WTC11 (cell line): ENCODE data around the gene RARS2. TPM values are rescaled to one million over a fixed set of nuclear protein-coding genes. Genes with fewer than 3 reads are reported as not detected.

Experiments
- ATAC-seq: fragments of 200-7000 bp; cut with Tn5 transposase; 2 replicates; pipeline ENCODE4 v1.10.0; 2021; ENCODE audit warnings: mild to moderate bottlenecking, moderate library complexity
- CTCF ChIA-PET: fragments of 300-600 bp; sonication (Branson Sonifier 250); formaldehyde crosslinking; loops from one replicate; lab custom pipeline; 2021; ENCODE audit warnings: antibody characterized with exemption; lab: Charles Lee
- POLR2A ChIA-PET: fragments of 350-600 bp; sonication (Branson Sonifier 250); formaldehyde crosslinking; loops from one replicate; lab custom pipeline; 2021; ENCODE audit warnings: antibody characterized with exemption; lab: Charles Lee
- DNase-seq: peaks from one replicate; pipeline ENCODE4 v3.0.0; 2021; ENCODE audit warnings: low spot score
- H3K27ac Mint-ChIP-seq: 2 replicates; pipeline ENCODE4 v1.8.0; 2021; ENCODE audit warnings: mixed read lengths
- H3K27me3 Mint-ChIP-seq: 2 replicates; pipeline ENCODE4 v1.8.0; 2021; ENCODE audit warnings: low read depth, mild to moderate bottlenecking, moderate library complexity, mixed read lengths
- H3K36me3 Mint-ChIP-seq: 2 replicates; pipeline ENCODE4 v1.8.0; 2021; ENCODE audit warnings: mixed read lengths
- H3K4me1 Mint-ChIP-seq: 2 replicates; pipeline ENCODE4 v1.8.0; 2022; ENCODE audit warnings: mixed read lengths
- H3K4me3 Mint-ChIP-seq: 2 replicates; pipeline ENCODE4 v1.8.0; 2021; ENCODE audit warnings: mild to moderate bottlenecking, moderate library complexity, mixed read lengths
- H3K9me3 Mint-ChIP-seq: 2 replicates; pipeline ENCODE4 v1.8.0; 2021; ENCODE audit warnings: mixed read lengths
- CBFB ChIP-seq: sonication (generic); formaldehyde crosslinking; IDR thresholded peaks from 2 replicates; pipeline ENCODE4 v1.8.1; 2022; ENCODE audit warnings: mild to moderate bottlenecking, low read depth, missing genetic modification reagents
- CREB1 ChIP-seq: sonication (generic); formaldehyde crosslinking; IDR thresholded peaks from 2 replicates; pipeline ENCODE4 v1.8.0; 2023; ENCODE audit warnings: mild to moderate bottlenecking, missing genetic modification reagents
- ESRRA ChIP-seq: sonication (generic); formaldehyde crosslinking; IDR thresholded peaks from 2 replicates; pipeline ENCODE4 v1.8.1; 2022; ENCODE audit warnings: mild to moderate bottlenecking, missing genetic modification reagents, borderline replicate concordance
- JAZF1 ChIP-seq: fragments of 250-450 bp; sonication (Bioruptor Pico); IDR thresholded peaks from 2 replicates; pipeline ENCODE4 v1.9.0; 2021; ENCODE audit warnings: moderate library complexity, mild to moderate bottlenecking, inconsistent platforms
- KAT7 ChIP-seq: sonication (generic); formaldehyde crosslinking; IDR thresholded peaks from 2 replicates; pipeline ENCODE4 v1.8.1; 2023; ENCODE audit warnings: missing genetic modification reagents, mild to moderate bottlenecking, borderline replicate concordance
- NR1H2 ChIP-seq: sonication (generic); formaldehyde crosslinking; IDR thresholded peaks from 2 replicates; pipeline ENCODE4 v1.9.0; 2021; ENCODE audit warnings: mild to moderate bottlenecking, moderate library complexity, missing genetic modification reagents
- OVOL2 ChIP-seq: fragments of 250-450 bp; sonication (Bioruptor Pico); IDR thresholded peaks from 2 replicates; pipeline ENCODE4 v1.9.0; 2021; ENCODE audit warnings: mild to moderate bottlenecking, borderline replicate concordance
- PRRX2 ChIP-seq: fragments of 250-450 bp; sonication (Bioruptor Pico); IDR thresholded peaks from 2 replicates; pipeline ENCODE4 v1.8.0; 2021; ENCODE audit warnings: mild to moderate bottlenecking
- SMAD4 ChIP-seq: sonication (generic); formaldehyde crosslinking; IDR thresholded peaks from 2 replicates; pipeline ENCODE4 v1.8.0; 2022; ENCODE audit warnings: mild to moderate bottlenecking, missing genetic modification reagents
- SP1 ChIP-seq: sonication (generic); formaldehyde crosslinking; conservative IDR thresholded peaks from 2 replicates; pipeline ENCODE4 v1.8.1; 2022; ENCODE audit warnings: missing genetic modification reagents
- TCF7 ChIP-seq: sonication (generic); formaldehyde crosslinking; IDR thresholded peaks from 2 replicates; pipeline ENCODE4 v1.8.0; 2022; ENCODE audit warnings: mild to moderate bottlenecking, low read depth, missing genetic modification reagents, moderate library complexity
- TEAD1 ChIP-seq: sonication (generic); formaldehyde crosslinking; IDR thresholded peaks from 2 replicates; pipeline ENCODE4 v1.8.0; 2022; ENCODE audit warnings: mild to moderate bottlenecking, missing genetic modification reagents
- ZNF138 ChIP-seq: sonication (generic); formaldehyde crosslinking; conservative IDR thresholded peaks from 2 replicates; pipeline ENCODE4 v1.8.1; 2022; ENCODE audit warnings: mild to moderate bottlenecking, moderate library complexity, missing genetic modification reagents
- ZNF219 ChIP-seq: sonication (generic); formaldehyde crosslinking; IDR thresholded peaks from 2 replicates; pipeline ENCODE4 v1.8.0; 2023; ENCODE audit warnings: missing genetic modification reagents, mild to moderate bottlenecking, borderline replicate concordance
- ZNF263 ChIP-seq: sonication (generic); formaldehyde crosslinking; IDR thresholded peaks from 2 replicates; pipeline ENCODE4 v1.8.1; 2022; ENCODE audit warnings: low read depth, mild to moderate bottlenecking, moderate library complexity, missing genetic modification reagents
- ZNF317 ChIP-seq: sonication (generic); formaldehyde crosslinking; IDR thresholded peaks from 2 replicates; pipeline ENCODE4 v1.8.1; 2023; ENCODE audit warnings: low read depth, mild to moderate bottlenecking, moderate library complexity, missing genetic modification reagents, borderline replicate concordance
- ZNF396 ChIP-seq: fragments of 250-450 bp; sonication (Bioruptor Pico); IDR thresholded peaks from 2 replicates; pipeline ENCODE4 v1.8.0; 2021; ENCODE audit warnings: mild to moderate bottlenecking, moderate library complexity, borderline replicate concordance
- ZNF416 ChIP-seq: fragments of 250-450 bp; sonication (Bioruptor Pico); IDR thresholded peaks from 2 replicates; pipeline ENCODE4 v1.9.0; 2021; ENCODE audit warnings: mild to moderate bottlenecking, inconsistent platforms
- ZNF671 ChIP-seq: fragments of 250-450 bp; sonication (Bioruptor Pico); IDR thresholded peaks from 2 replicates; pipeline ENCODE4 v1.8.0; 2021; ENCODE audit warnings: mild to moderate bottlenecking
- total RNA-seq: library from RNA; stranded (reverse); gene quantifications from 3 replicates; pipeline ENCODE4 v1.2.3, GENCODE V29; 2021
- TF ChIP-seq, protein P1 (sequence below): sonication (generic); formaldehyde crosslinking; IDR thresholded peaks from 2 replicates; pipeline ENCODE4 v1.8.1; 2022; ENCODE audit warnings: mild to moderate bottlenecking, missing genetic modification reagents, moderate library complexity, borderline replicate concordance
- TF ChIP-seq, protein P2 (sequence below): fragments of 250-450 bp; sonication (Bioruptor Pico); IDR thresholded peaks from 2 replicates; pipeline ENCODE4 v1.9.0; 2021; ENCODE audit warnings: mild to moderate bottlenecking
- TF ChIP-seq, protein P3 (sequence below): sonication (generic); formaldehyde crosslinking; IDR thresholded peaks from 2 replicates; pipeline ENCODE4 v1.8.0; 2023; ENCODE audit warnings: missing genetic modification reagents, mild to moderate bottlenecking, borderline replicate concordance
- TF ChIP-seq, protein P4 (sequence below): sonication (generic); formaldehyde crosslinking; IDR thresholded peaks from 2 replicates; pipeline ENCODE4 v1.8.1; 2023; ENCODE audit warnings: mild to moderate bottlenecking, missing genetic modification reagents, moderate library complexity
- TF ChIP-seq, protein P5 (sequence below): sonication (generic); formaldehyde crosslinking; IDR thresholded peaks from 2 replicates; pipeline ENCODE4 v1.8.0; 2022; ENCODE audit warnings: missing genetic modification reagents

RARS2 gene
- total RNA-seq, 1 experiment from 2014 or later, result 32.9 TPM

DNA sequence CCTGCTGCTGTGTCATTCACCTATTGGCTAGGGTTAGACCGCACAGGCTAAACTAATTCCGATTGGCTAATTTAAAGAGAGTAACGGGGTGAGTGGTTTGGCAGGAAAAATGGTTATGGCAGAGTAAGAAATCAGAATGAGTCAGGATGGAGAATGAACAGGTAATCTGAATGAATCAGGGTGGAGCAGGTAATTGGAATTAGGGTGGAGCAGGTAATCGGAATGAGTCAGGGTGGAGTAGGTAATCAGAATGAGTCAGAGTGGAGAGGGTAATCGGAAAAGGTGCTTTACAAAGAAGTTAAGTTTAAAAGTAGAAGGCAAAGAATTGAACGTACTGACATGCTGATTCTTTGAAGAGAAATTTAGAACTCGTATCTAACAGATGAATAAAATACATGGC lies 105.3 kb downstream of the RARS2 start:
- Mint-ChIP-seq H3K9me3 (peaks cover 5% of the 10 kb centered on the region), H3K27ac (peak overlapping the region; percentile 8; the same call in 1 of the 2 replicates), H3K36me3 (peaks cover 3% of the 10 kb centered on the region; the same call in 1 of the 2 replicates), H3K27me3 (no peaks in the 10 kb centered on the region), H3K4me3 (no peak overlapping the region), H3K4me1 (peaks cover 24% of the 10 kb centered on the region)
- ChIA-PET POLR2A (interaction anchor here (0.6 kb wide), 1 partner anchor 10 kb away, joined by 3 read pairs; no protein-coding TSS in a partner anchor), CTCF (interaction anchor here (1.0 kb wide), 7 partner anchors 12 to 419 kb away, joined by 3 to 6 read pairs (median 4); no protein-coding TSS in a partner anchor)
- no peak for TF ChIP-seq CREB1 (CRISPR knock-in tag)
- no peak for TF ChIP-seq NR1H2
- no peak for TF ChIP-seq KAT7
- no peak for TF ChIP-seq CBFB (CRISPR knock-in tag)
- TF ChIP-seq ZNF671 (CRISPR knock-in tag), result no peak
- TF ChIP-seq, protein P1, sequence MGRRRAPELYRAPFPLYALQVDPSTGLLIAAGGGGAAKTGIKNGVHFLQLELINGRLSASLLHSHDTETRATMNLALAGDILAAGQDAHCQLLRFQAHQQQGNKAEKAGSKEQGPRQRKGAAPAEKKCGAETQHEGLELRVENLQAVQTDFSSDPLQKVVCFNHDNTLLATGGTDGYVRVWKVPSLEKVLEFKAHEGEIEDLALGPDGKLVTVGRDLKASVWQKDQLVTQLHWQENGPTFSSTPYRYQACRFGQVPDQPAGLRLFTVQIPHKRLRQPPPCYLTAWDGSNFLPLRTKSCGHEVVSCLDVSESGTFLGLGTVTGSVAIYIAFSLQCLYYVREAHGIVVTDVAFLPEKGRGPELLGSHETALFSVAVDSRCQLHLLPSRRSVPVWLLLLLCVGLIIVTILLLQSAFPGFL (CRISPR knock-in tag), result no peak
- TF ChIP-seq, protein P2, sequence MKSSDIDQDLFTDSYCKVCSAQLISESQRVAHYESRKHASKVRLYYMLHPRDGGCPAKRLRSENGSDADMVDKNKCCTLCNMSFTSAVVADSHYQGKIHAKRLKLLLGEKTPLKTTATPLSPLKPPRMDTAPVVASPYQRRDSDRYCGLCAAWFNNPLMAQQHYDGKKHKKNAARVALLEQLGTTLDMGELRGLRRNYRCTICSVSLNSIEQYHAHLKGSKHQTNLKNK, result no peak
- TF ChIP-seq, protein P3, sequence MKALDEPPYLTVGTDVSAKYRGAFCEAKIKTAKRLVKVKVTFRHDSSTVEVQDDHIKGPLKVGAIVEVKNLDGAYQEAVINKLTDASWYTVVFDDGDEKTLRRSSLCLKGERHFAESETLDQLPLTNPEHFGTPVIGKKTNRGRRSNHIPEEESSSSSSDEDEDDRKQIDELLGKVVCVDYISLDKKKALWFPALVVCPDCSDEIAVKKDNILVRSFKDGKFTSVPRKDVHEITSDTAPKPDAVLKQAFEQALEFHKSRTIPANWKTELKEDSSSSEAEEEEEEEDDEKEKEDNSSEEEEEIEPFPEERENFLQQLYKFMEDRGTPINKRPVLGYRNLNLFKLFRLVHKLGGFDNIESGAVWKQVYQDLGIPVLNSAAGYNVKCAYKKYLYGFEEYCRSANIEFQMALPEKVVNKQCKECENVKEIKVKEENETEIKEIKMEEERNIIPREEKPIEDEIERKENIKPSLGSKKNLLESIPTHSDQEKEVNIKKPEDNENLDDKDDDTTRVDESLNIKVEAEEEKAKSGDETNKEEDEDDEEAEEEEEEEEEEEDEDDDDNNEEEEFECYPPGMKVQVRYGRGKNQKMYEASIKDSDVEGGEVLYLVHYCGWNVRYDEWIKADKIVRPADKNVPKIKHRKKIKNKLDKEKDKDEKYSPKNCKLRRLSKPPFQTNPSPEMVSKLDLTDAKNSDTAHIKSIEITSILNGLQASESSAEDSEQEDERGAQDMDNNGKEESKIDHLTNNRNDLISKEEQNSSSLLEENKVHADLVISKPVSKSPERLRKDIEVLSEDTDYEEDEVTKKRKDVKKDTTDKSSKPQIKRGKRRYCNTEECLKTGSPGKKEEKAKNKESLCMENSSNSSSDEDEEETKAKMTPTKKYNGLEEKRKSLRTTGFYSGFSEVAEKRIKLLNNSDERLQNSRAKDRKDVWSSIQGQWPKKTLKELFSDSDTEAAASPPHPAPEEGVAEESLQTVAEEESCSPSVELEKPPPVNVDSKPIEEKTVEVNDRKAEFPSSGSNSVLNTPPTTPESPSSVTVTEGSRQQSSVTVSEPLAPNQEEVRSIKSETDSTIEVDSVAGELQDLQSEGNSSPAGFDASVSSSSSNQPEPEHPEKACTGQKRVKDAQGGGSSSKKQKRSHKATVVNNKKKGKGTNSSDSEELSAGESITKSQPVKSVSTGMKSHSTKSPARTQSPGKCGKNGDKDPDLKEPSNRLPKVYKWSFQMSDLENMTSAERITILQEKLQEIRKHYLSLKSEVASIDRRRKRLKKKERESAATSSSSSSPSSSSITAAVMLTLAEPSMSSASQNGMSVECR (CRISPR knock-in tag), result no peak
- no peak for TF ChIP-seq PRRX2 (CRISPR knock-in tag)
- no peak for TF ChIP-seq OVOL2 (CRISPR knock-in tag)
- no peak for TF ChIP-seq TEAD1
- TF ChIP-seq TCF7 (CRISPR knock-in tag), result no peak
- DNase-seq (no peak), ATAC-seq (no peak)

DNA sequence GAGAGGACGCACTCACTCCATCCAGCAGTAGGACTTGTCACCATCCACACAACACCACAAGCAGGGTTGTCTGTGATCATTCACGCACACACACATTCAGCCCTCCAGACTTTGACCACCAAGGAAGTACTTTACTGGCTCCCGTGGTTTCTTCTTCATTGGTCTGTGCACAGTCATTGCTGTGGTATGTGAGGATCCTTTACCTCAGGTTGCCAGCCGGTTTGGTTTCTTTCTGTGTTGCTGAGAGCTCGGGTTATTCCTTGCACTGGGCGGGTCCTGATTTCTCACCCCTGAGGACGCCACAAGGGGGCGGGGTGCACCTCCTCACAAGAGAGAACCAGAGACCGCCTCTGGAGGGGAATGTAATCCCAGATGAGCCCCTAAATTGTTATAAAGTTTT lies 105.9 kb downstream of the RARS2 start:
- DNase-seq (peak; percentile 86), ATAC-seq (peak; percentile 99)
- Mint-ChIP-seq H3K4me3 (peak overlapping the region; percentile 43), H3K4me1 (peaks cover 21% of the 10 kb centered on the region), H3K27me3 (no peaks in the 10 kb centered on the region), H3K36me3 (peaks cover 3% of the 10 kb centered on the region; the same call in 1 of the 2 replicates), H3K27ac (peak overlapping the region; percentile 95), H3K9me3 (peaks cover 5% of the 10 kb centered on the region)
- CTCF ChIA-PET, result interaction anchor here (0.6 to 1.0 kb wide), 12 partner anchors 11 to 1208 kb away, joined by 3 to 6 read pairs (median 4); no protein-coding TSS in a partner anchor
- POLR2A ChIA-PET, result interaction anchor here (0.6 kb wide), 1 partner anchor 10 kb away, joined by 3 read pairs; no protein-coding TSS in a partner anchor
- TF ChIP-seq JAZF1 (CRISPR knock-in tag) (no peak), ZNF416 (CRISPR knock-in tag) (no peak), ZNF317 (no peak), ZNF263 (no peak), ZNF138 (CRISPR knock-in tag) (no peak), ESRRA (no peak), SP1 (CRISPR knock-in tag) (no peak), ZNF219 (CRISPR knock-in tag) (no peak), SMAD4 (CRISPR knock-in tag) (no peak), OVOL2 (CRISPR knock-in tag) (no peak), ZNF396 (CRISPR knock-in tag) (no peak)
- TF ChIP-seq, protein P2, result no peak
- TF ChIP-seq, protein P4, sequence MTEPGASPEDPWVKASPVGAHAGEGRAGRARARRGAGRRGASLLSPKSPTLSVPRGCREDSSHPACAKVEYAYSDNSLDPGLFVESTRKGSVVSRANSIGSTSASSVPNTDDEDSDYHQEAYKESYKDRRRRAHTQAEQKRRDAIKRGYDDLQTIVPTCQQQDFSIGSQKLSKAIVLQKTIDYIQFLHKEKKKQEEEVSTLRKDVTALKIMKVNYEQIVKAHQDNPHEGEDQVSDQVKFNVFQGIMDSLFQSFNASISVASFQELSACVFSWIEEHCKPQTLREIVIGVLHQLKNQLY (CRISPR knock-in tag), result no peak
- TF ChIP-seq, protein P5, sequence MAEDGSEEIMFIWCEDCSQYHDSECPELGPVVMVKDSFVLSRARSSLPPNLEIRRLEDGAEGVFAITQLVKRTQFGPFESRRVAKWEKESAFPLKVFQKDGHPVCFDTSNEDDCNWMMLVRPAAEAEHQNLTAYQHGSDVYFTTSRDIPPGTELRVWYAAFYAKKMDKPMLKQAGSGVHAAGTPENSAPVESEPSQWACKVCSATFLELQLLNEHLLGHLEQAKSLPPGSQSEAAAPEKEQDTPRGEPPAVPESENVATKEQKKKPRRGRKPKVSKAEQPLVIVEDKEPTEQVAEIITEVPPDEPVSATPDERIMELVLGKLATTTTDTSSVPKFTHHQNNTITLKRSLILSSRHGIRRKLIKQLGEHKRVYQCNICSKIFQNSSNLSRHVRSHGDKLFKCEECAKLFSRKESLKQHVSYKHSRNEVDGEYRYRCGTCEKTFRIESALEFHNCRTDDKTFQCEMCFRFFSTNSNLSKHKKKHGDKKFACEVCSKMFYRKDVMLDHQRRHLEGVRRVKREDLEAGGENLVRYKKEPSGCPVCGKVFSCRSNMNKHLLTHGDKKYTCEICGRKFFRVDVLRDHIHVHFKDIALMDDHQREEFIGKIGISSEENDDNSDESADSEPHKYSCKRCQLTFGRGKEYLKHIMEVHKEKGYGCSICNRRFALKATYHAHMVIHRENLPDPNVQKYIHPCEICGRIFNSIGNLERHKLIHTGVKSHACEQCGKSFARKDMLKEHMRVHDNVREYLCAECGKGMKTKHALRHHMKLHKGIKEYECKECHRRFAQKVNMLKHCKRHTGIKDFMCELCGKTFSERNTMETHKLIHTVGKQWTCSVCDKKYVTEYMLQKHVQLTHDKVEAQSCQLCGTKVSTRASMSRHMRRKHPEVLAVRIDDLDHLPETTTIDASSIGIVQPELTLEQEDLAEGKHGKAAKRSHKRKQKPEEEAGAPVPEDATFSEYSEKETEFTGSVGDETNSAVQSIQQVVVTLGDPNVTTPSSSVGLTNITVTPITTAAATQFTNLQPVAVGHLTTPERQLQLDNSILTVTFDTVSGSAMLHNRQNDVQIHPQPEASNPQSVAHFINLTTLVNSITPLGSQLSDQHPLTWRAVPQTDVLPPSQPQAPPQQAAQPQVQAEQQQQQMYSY (CRISPR knock-in tag), result no peak
